Epithelial cell of prostate (primary cell): ENCODE measurements around the gene SULT4A1.
"Not testable (repeated sequence)": the region's sequence is repeated elsewhere in the genome, so short reads cannot be mapped to it uniquely, and the experiment has no call there.

Experiments used
- DNase-seq: peaks from one replicate; pipeline ENCODE4 v3.0.0-alpha.2; 2011; ENCODE audit warnings: low read depth, low spot score
- H3K27ac ChIP-seq: fragments of 450-650 bp; 2 replicates; pipeline ENCODE4 v1.5.1; 2017; ENCODE audit warnings: mild to moderate bottlenecking

SULT4A1 gene

DNA sequence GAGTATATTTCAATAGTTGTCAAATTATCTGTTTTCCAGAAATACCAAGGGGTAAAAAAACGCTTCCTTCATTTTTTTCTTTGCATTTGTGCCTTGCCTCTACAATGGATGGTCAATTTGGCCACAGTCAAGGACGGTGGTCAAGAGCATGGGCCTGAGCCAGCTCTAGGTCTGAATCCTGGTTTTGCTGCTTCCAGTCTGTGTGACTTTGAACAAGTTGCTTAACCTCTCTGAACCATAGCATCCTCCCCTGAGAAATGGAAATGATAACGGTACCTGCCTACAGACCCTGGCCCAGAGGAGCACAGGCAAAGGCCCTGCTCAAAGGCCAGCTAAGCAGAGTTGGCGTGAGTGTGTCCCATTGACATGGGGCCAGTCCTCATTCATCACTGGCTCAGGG lies 26.4 kb upstream of the SULT4A1 start:
- no peak overlapping the region for H3K27ac ChIP-seq
- no peak for DNase-seq

DNA sequence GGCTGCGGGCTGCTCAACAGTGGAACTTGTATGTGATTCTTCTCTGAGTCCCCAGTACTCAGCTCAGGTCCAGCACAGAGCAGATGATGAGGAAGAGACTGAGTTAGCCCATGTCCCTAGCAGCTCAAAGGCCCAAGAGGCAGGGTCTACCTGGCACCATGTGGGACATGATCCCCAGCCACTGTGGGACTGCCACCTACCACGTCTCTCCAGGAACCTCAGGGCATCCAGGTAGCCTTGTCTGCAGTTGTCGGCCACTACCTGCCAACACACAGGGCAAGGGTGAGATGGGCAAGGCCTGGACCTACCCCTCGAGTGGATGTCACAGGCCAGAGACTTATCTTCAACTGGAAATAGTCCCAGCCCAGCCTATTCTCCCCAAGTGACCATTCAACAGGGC lies 25.1 kb upstream of the SULT4A1 start:
- no peak for DNase-seq
- H3K27ac ChIP-seq: no peak overlapping the region

DNA sequence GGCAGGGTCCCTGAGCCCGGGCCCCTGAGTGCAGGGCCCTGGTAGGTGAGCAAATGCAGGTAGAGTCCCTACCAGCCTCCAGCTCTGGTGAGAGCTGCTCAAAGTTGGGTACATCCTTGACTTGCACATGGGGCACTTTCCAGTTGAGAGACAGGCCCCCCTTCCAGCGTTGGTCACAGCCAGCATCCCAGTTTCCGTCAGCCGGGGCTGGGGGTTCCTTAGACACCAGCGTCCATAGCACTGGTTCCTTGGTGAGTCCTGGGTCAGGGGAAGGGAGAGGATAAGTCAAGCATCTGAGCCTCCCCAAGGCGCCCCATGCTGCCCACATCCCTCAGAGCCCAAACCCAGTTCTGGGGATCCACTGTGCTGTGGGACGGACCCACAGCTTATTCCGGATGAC lies 23.9 kb upstream of the SULT4A1 start:
- no peak for DNase-seq
- no peak overlapping the region for H3K27ac ChIP-seq

DNA sequence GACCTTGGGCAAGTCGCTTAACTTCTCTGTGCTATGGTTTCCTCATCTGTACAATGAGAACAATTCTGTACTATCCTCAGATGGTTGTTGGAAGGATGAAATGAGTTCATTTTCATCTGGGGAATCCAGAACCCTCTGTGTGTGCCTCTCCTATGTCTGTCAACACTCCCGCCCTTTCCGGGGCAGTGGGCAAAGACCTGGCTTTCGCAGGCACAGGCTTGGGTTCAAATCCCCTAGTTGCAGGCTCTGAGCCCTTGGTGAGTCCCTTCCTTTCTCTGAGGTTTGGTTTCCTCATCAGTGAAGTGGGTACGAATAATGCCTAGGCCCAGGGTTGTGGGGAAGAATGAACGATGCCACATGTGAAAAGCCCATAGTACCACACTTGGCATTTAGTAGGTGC lies 23.5 kb upstream of the SULT4A1 start:
- H3K27ac ChIP-seq: no peak overlapping the region
- no peak for DNase-seq

DNA sequence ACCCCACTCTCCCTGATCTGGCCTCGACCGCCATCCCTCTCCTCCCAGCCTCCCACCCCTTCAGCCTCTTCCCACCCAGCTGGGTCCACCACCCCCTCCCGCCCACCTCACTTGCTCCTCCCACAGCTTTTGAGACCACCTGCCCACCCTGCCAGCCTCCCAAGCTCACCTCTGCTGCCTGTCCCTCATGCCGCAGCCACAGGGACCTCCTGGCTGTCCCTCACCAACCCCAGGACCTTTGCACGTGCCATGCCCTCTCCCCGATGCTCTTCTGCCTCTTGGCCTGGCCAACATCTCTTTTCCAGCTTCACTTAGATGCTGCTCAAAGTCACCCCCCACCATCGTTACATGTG lies 23.0 kb upstream of the SULT4A1 start:
- no peak overlapping the region for H3K27ac ChIP-seq
- no peak for DNase-seq

DNA sequence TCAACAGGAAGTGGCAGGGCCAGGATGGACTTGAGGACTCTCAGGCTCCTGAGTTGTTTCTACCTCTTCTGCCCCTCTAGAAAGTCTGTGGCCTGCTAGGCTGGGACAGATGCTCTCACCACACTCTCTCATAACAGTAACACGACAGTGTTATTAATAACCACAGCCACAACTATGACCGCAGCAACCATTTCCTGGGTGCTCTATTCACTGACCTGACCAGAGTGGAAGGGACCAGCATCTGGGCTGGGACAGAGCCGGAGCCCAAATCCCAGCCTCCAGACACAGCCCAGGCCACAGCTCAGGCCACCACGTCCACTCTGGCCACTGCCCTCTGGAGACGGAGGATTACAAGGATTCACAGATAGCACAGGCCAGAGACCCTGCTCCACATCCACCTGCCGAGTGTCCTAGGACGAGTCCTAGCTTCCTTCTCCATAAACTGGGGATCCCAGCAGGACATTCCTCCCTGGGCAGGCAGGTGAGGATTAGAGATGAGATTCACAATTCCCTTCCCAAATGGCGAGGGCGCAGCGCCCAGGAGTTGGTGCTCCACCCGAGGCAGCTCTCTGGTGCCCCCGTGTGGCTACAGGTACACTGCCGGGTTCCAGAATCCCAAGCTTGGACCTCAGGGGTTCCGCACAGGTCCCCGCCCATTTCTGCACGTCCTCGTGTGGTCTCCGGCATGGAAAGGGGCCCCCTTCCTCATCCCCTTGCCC lies 22.4 kb upstream of the SULT4A1 start:
- H3K27ac ChIP-seq: no peak overlapping the region
- DNase-seq: no peak

DNA sequence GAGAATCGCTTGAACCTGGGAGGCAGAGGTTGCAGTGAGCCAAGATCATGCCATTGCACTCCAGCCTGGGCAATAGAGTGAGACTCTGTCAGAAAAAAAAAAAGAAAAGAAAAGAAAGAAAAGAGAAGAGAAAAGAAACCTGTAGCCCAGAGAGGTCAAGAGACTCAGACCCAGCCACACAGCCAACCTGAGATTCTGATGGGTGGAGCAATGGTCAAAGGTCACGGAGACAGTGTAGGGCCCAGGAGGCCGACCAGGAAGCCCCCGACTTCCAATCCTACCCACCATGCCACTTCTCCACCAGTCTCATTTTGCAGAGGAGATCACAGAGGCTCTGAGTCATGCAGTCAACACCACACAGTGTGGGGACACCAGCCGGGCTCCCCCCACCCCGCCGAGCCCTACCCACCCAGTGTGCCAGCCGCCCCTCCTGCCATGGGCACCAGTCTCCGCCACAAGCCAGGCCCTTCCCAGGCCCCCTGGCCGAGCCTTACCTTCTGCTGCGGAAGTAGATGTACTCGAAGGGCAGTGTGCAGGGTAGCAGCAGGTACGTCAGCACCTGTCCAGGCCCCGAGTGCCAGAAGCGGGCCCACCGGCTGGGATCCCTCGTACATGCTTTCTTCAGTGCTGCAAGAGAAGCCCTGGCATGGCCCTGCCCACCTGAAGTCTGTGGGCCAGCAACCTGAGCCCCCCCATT lies 21.6 kb upstream of the SULT4A1 start:
- H3K27ac ChIP-seq: no peak overlapping the region
- no peak for DNase-seq

DNA sequence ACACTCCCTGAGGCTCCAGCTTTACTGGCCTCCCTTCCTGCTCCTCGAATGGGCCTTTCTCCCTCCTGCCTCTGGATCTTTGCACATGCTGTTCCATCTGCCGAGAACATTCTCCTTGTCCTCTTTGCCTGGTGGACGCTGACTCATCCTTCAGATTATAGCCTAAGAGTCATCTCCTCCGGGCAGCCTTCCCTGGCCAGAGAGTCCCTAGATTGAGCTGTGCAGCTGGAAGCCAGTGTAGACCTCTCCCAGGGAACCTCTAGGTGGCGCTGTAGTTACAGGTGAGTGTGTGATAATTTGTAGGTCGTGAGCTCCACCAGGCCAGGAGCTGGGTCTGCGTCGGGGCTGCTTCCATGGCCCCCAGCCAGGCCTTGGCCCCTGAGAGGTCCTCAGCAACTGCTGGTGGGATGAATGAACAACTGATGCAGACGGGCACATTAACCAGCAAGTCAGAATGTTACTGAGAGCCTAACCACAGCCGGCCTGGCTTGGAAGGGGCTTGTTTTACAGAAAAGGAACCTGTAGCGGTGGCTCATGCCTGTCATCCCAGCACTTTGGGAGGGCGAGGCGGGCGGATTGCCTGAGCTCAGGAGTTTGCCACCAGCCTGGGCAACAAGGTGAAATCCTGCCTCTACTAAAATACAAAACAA lies 20.8 kb upstream of the SULT4A1 start:
- DNase-seq: peak; percentile 36
- H3K27ac ChIP-seq: no peak overlapping the region

DNA sequence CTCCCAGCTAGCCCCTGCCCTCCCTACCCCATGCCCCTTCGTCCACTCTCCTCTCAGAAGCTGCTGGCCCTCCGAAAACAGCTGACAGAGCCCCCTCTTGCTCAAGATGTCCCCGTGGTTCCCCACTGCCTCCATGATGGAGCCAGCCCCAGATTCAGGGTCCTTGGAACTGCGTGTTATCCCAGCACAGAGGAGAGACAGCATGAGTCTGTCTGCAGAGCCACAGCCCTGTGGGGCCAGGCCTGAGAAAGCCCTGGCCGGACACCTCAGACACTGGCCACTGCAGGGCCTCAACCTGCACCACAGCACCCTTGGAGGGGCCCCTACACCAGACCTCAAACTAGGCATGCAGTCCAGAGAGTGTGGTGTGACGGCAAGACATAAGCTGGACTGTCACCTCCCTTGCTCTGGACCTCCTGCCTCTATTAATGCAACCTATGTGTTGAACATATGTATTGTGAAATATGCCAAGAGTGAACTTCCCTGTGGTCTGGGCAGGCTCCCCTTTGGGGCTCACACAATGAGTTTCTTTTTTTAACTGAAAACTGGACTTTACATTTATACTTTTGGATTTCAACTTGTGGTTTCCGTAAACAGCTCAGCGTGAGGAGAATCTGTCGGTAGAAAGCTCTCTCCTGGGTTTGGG lies 19.9 kb upstream of the SULT4A1 start:
- DNase-seq: no peak
- H3K27ac ChIP-seq: no peak overlapping the region

DNA sequence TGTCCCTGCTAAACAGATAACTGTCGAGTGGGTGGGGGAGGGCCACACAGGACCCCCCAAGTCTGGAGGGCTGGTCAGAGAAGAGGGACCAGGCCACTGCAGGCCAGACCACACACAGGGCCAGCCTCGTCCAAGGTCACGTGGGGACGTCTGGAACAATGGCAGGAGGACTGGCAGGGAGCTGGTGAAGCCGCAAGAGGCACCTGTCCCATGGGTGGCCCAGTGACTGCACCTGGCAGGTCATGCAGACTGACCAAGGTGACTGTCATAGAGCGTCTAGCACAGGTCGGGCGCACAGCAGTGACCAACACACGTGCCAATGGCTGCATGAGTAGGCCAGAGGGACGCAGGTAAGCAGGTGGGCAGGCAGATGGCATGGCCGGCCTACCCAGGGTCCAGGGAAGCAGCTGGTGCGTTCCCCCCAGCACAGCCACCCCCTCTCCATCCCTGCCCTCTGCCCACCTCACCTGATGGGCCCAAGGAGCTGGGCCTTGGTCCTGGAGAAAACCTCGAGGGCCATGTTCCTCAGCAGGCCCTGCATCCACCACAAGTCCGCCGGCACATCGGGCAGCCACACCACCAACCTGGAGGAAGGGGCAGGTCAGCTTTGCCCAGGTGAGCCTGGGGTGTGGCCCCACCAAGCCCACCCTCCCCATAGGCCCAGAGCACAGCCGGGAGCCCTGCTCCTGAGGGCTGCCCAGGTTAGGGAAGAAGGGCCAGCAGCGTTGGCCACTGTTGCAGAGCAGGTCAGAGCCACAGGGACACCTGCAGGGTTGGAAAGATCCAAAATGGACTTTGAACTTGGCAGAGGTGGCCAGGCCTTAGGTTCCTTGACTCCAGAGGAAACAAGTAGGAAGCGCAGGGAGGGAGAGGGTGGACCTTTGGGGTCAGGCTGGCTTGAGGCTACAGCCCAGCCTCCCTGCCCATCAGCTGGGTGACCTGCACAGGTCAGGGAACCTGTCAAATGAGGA lies 19.1 kb upstream of the SULT4A1 start:
- DNase-seq: no peak
- no peak overlapping the region for H3K27ac ChIP-seq

DNA sequence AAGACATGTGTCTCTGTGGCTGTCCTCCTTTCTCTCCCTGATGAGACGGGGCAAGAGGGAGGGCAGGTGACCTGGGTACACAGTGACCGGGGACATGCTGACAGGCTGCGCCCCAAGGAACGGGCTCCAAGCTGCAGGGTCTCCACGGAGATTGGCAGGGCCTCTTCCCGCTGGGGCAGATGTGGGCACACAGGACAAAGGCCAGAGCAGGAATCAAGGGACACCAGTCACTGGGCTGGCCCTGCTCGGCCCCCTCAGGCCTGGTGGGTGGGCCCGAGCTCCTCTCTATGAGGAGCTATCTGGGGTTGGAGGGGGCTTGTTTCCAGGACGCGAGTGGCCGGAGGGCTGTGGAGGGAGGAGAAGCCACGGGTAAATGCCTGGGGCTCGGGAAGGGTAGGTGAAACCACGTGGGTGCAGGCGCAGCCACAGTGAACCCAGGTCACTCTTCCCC lies 18.3 kb upstream of the SULT4A1 start:
- no peak overlapping the region for H3K27ac ChIP-seq
- DNase-seq: no peak

DNA sequence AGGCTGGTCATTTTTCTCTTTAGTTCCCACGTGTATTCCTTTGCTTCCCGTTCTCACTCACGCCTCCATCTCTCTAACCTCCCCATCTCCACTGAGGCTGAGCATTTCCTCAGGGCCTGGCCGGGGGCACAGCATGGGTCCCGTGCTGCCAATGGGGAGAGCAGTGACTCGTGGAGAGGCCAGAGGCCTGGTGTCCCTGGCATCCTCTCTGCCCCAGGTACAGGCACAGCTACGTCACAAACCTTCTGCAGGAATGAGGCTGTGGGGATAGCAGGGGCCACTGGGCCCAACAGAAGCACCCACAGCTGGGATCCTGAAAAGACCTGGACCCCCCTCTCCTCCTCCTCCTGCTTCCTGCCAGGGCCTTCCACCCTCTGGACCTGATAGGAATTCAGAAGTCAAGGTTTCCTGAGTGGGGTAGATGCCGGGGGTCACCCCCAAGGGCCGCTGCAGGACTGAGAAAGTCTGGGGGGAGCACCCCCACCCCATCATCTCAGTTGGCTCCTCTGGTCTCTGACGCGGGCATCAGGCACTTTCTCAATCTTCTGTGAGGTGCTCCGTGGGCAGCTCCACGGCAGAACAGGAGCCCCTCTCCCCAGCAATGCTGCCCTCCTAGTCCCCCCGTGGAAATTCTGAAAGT lies 17.7 kb upstream of the SULT4A1 start:
- no peak overlapping the region for H3K27ac ChIP-seq
- no peak for DNase-seq

DNA sequence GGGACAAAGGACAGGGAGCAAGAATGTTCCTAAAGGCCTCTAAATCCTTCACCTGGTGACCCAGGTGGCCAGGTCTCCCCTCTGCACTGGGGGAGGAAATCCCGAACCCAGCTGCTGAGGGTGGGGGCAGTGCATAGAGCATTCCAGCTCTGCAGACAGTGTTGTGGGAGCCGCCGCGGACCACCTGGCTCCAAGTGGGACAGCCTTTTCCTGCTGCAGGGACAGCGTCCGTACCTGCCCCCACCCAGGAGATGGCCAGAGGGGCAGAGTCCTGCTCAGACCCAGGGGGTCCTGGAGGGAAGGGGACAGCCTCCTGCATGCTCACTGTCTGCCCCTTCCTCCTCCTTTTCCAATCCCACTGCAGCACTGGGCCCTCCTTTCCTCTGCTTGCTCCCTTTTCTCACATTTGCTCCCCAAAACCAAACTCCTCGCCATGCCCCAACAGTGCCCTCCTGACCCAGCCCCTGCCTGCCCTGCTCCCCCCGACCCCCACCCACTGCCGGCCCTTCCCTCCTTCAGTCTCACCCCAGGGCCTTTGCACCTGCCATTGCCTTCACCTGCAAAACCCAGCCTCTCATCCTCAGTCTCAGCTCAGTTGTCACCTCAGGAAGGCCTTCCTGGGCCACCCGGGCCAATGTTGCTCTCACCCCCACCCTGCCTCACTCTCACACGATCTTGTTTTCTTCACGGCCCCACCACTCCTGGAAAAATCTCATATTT lies 16.7 kb upstream of the SULT4A1 start:
- no peak for DNase-seq
- H3K27ac ChIP-seq: no peak overlapping the region

DNA sequence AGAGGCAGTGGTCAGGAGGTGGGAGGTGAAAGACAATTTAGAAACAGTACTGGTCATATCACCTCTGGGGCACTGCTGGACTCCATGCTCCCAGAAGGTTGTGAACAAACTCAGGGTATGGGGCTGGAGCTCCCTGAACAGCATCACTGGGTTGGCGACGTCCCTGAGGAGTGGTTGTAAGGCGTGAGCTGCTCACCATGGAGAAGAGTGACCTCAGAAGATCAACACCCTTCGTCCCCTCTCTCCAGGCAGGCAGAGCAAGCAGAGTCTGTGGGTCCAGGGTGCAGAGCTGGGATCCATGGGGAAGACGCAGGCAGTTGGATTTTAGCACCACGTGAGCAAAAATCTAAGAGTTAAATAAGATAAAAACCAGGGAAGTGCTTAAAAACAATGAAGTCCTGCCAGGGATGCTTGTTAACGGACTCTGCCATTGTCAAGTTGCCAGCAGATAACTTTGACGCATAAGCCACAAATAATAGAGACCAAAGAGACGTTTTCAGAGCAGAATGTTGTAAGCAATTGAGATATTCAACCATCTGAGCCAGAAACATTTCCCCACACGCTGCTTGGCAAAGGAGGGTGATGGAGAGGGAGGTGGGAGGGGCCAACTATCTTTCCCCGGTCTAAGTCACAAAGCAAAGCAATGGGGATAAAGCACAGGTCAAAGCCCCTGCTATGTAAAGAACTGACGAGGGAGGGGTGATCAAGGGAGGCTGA lies 15.9 kb upstream of the SULT4A1 start:
- no peak overlapping the region for H3K27ac ChIP-seq
- DNase-seq: no peak

DNA sequence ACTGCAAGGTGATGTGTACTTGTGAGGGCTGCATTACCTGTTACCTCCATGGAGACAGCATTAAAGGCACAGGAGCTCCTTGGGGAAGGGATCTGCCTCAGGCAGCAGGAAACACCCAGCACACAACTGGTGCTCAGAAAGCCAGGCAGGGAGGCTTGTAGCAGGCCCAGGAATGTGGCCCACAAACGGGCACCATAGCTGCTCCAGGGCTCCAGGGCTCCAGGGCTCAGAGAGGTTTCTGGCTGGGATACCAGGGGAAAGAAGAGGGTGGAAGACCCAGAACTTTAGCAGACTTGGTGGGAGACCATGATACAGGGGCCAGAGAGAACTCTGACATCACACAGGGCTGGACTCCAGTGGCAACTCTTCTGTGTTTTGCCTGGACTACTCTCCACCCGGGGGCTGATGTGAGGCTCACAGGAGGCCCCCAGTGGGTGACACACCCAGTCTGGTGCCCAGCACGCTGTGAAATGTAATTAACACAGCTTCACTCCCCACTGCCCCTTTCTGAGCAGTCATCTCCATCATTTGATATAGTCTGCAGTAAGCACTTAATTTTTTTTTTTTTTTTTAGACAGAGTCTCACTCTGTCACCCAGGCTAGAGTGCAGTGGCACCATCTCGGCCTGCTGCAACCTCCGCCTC lies 14.7 kb upstream of the SULT4A1 start:
- DNase-seq: no peak
- no peak overlapping the region for H3K27ac ChIP-seq

DNA sequence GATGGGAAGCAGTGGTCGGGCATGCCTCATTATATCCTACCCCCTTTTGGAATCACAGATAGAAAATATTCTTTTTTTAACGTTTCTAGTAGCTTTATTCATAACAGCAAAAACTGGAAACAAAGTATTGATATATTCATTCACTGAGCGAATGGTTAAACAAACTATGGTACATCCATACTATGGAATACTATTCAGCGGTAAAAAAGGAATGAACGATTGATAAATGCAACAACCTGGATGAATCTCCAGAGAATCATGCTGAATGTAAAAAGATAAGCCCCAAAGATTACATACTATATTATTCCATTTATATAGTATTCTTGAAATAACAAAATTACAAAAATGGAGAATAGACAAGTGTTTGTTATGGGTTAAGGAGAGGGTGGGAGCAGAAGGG lies 7.5 kb upstream of the SULT4A1 start:
- no peak for DNase-seq
- H3K27ac ChIP-seq: no peak overlapping the region

DNA sequence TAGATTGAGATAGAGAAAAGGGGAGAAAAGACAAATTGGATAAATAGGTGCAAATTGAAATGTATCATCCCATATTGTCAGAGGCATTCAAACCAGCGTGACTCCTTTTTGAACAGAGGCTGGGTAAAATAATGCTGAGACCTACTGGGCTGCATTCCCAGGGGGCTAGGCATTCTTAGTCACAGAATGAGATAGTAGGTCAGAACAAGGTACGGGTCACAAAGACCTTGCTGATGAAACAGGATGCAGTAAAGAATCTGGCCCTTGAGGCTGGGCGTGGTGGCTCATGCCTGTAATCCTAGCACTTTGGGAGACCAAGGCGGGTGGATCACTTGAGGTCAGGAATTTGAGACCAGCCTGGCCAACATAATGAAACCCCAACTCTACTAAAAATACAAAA lies 6.7 kb upstream of the SULT4A1 start:
- H3K27ac ChIP-seq, DNase-seq: not testable (repeated sequence)
